Nephron progenitor cell (in vitro differentiated cells): ENCODE results near the gene GRP.

Experiments used
- DNase-seq: peaks from one replicate; pipeline ENCODE4 v3.0.0; 2021
- H3K27ac Mint-ChIP-seq: 2 replicates; pipeline ENCODE4 v1.8.0; 2021; ENCODE audit warnings: mild to moderate bottlenecking, moderate library complexity, mixed read lengths
- H3K27me3 Mint-ChIP-seq: 2 replicates; pipeline ENCODE4 v1.8.0; 2021; ENCODE audit warnings: mild to moderate bottlenecking, low read depth, mixed read lengths; ENCODE audit not compliant: poor library complexity
- H3K36me3 Mint-ChIP-seq: 2 replicates; pipeline ENCODE4 v1.8.0; 2021; ENCODE audit warnings: low read depth, mixed read lengths
- H3K4me1 Mint-ChIP-seq: 2 replicates; pipeline ENCODE4 v1.8.0; 2021; ENCODE audit warnings: mixed read lengths
- H3K4me3 Mint-ChIP-seq: 2 replicates; pipeline ENCODE4 v1.8.0; 2021; ENCODE audit warnings: mild to moderate bottlenecking, moderate library complexity, mixed read lengths
- H3K9me3 Mint-ChIP-seq: 2 replicates; pipeline ENCODE4 v1.8.0; 2021; ENCODE audit warnings: mild to moderate bottlenecking, moderate library complexity, mixed read lengths
- TF ChIP-seq, protein P1 (sequence below): fragments of 200-600 bp; sonication (generic); IDR thresholded peaks from 2 replicates; pipeline ENCODE4 v1.5.0; 2021; ENCODE audit warnings: antibody characterized with exemption

Gene GRP

DNA sequence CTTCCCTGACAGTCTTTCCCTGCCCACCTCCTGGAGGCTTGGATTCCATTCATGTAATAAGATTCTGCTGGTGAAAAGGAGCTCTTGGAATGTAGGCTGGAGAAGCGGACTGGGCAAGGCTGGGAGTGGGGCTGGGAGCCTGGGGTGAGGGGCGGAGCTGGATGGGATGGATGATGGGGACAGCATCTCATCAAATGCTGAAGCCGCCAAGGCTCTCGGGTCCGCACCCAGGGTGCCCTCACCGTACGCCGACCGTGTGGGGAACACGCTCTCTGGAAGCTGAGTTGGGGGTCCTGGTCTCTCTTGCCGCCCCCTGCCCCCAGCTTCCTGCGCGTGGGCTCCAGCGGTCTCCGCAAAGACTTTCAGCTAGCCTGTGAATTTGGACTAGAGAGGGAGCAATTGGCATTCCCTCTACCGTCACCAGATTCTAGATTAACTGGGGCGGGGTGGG, 44.2 kb downstream of the GRP start:
- H3K27me3 Mint-ChIP-seq, result peaks cover 100% of the 10 kb centered on the region
- H3K4me1 Mint-ChIP-seq, result peaks cover 21% of the 10 kb centered on the region
- no peak overlapping the region for H3K27ac Mint-ChIP-seq
- TF ChIP-seq, protein P1, sequence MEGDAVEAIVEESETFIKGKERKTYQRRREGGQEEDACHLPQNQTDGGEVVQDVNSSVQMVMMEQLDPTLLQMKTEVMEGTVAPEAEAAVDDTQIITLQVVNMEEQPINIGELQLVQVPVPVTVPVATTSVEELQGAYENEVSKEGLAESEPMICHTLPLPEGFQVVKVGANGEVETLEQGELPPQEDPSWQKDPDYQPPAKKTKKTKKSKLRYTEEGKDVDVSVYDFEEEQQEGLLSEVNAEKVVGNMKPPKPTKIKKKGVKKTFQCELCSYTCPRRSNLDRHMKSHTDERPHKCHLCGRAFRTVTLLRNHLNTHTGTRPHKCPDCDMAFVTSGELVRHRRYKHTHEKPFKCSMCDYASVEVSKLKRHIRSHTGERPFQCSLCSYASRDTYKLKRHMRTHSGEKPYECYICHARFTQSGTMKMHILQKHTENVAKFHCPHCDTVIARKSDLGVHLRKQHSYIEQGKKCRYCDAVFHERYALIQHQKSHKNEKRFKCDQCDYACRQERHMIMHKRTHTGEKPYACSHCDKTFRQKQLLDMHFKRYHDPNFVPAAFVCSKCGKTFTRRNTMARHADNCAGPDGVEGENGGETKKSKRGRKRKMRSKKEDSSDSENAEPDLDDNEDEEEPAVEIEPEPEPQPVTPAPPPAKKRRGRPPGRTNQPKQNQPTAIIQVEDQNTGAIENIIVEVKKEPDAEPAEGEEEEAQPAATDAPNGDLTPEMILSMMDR, result no peak
- no peak overlapping the region for H3K4me3 Mint-ChIP-seq
- peaks cover 38% of the 10 kb centered on the region for H3K9me3 Mint-ChIP-seq
- no peaks in the 10 kb centered on the region for H3K36me3 Mint-ChIP-seq
- DNase-seq, result no peak

DNA sequence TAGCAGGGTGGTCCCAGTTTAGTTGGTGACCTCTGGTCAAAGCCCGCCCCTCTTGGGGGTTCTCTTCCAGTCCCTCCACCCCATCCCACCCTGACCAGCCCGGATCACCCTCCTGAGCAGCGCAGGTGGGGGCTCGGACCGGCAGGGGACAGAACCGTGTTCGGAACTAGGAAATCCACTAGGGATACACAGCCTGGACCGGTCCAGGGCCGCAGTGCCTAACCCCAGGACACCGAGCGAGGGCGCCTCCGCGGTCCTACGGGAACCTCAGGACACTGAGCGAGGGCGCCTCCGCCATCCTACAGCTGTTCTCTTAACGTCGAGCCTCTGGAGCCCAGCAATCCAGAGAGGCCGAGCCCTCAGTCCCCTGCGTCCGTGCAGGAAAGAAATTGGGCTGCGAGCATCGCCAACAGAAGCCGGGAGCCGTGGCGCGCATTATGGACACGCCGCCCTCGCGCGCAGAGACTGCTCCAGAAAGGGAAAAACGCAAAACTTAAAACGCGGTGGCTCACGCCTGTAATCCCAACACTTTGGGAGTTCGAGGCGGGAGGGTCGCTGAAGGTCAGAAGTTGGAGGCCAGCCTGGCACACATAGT, 44.8 kb downstream of the GRP start:
- no peak for DNase-seq
- H3K27me3 Mint-ChIP-seq, result peaks cover 100% of the 10 kb centered on the region

DNA sequence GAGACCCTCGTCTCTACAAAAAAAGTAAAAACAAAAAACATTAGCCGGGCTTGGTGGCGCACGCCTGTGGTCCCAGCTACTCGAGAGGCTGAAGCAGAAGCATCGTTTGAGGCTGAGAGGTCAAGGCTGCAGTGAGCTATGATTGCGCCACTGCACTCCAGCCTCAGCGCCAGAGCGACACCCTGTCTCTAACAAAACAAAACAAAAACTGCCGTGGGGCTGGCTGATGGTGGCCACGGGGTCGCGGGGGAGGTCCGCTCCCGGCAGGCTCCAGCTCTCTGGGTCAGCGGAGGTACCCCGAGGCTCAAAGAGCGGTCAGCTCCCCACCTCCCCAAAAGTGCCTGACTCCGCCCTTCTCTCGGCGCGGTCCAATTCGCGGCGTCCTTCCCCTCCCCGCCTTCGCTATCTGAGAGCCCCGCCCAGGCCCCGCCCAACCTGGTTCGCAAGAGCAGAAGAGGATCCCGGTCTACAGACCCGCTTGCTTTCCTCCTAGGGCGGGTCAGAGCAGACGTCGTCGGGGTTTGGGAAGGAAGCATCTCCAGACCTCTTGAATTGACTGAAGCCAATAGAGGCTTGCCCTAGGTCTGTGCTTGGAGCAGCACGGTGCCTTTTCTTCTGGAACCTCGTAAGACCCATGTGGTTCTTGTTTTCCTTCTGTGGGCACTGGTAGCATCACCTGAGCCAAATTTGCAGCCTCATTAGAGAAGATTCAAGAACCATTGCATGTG, 45.5 kb downstream of the GRP start:
- Mint-ChIP-seq H3K36me3 (no peaks in the 10 kb centered on the region), H3K4me3 (no peak overlapping the region), H3K27ac (no peak overlapping the region), H3K9me3 (peaks cover 29% of the 10 kb centered on the region), H3K27me3 (peaks cover 100% of the 10 kb centered on the region), H3K4me1 (peaks cover 21% of the 10 kb centered on the region)
- DNase-seq, result peak; percentile 64
- TF ChIP-seq, protein P1, result no peak

More for the DNA sequence above, 44.8 kb downstream of the GRP start:
- no peaks in the 10 kb centered on the region for H3K36me3 Mint-ChIP-seq
- peaks cover 32% of the 10 kb centered on the region for H3K9me3 Mint-ChIP-seq
- no peak overlapping the region for H3K4me3 Mint-ChIP-seq
- no peak overlapping the region for H3K27ac Mint-ChIP-seq
- peaks cover 21% of the 10 kb centered on the region for H3K4me1 Mint-ChIP-seq
- TF ChIP-seq, protein P1, result no peak

DNA sequence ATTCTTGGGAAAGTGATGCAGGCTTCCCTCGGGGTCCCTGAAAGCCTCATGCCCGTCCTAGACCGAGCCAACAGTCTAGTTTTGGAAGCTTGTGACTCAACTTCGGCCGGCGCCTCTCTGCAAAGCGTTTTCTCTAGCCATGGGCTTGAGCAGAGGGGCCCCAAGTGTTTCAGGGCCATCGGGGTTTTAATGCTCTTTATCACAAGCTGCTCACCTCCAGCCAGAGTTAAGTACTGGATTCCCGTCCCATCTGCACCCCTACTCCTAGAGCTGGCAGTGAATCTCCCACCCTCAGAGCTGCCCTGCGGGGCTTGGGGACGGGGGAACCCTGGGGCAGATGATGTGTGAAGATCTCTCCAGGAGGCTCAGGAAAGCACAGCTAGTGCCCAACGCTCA, 46.0 kb downstream of the GRP start:
- H3K4me1 Mint-ChIP-seq, result peaks cover 21% of the 10 kb centered on the region
- peaks cover 24% of the 10 kb centered on the region for H3K9me3 Mint-ChIP-seq
- no peak overlapping the region for H3K27ac Mint-ChIP-seq
- no peak for DNase-seq
- TF ChIP-seq, protein P1, result no peak
- peaks cover 100% of the 10 kb centered on the region for H3K27me3 Mint-ChIP-seq
- H3K4me3 Mint-ChIP-seq, result no peak overlapping the region
- H3K36me3 Mint-ChIP-seq, result no peaks in the 10 kb centered on the region

DNA sequence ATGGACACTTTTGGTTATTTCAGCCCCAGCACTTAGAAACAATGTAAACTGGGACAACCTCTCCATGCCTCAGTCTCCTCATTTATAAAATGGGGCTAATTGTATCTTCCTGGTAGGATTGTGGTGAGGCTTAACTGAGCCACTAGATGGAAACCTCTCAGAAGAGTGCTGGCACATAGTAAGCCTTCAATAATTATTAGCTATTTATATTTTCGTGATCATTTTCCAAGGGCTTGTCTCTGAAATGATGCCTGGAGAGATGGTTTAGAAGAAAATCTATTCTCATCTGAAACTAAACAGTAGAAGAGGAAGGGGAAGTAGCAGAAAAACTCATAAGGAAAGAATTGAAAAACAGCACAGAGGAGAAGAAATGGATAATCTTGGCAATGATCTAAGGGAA, 46.5 kb downstream of the GRP start:
- H3K27ac Mint-ChIP-seq, result no peak overlapping the region
- peaks cover 21% of the 10 kb centered on the region for H3K9me3 Mint-ChIP-seq
- peaks cover 21% of the 10 kb centered on the region for H3K4me1 Mint-ChIP-seq
- no peaks in the 10 kb centered on the region for H3K36me3 Mint-ChIP-seq
- no peak for DNase-seq
- peaks cover 100% of the 10 kb centered on the region for H3K27me3 Mint-ChIP-seq
- TF ChIP-seq, protein P1, result no peak
- H3K4me3 Mint-ChIP-seq, result no peak overlapping the region
